NCI-H1436 treated with DMSO at 0.1 percent for 48 hours (cell line): Measurements from ENCODE around the gene MAGEC2.

ENCODE experiments used
- DNase-seq: peaks from one replicate; lab custom pipeline; 2025; lab: John Stamatoyannopoulos, UW

Gene MAGEC2

GRCh38 chrX:142204522-142205433, at the start of gene MAGEC2:
Gene MAGEC2, minus strand, starts transcription at chrX:142205290. Its CDS starts 1,303 bp downstream, at chrX:142203987.
- no peak for DNase-seq

GRCh38 chrX:142251680-142252079, 46.6 kb upstream of the MAGEC2 start:
- DNase-seq = no peak

- DNase-seq = no peak
These were observed 46.1 kb upstream of the MAGEC2 start for GRCh38 chrX:142251202-142251601.

GRCh38 chrX:142250502-142250901, 45.4 kb upstream of the MAGEC2 start:
- no peak for DNase-seq

- DNase-seq = no peak
These were observed 44.6 kb upstream of the MAGEC2 start for GRCh38 chrX:142249721-142250120.

GRCh38 chrX:142244568-142244967, 39.5 kb upstream of the MAGEC2 start:
- no peak for DNase-seq

GRCh38 chrX:142238536-142238935, 33.4 kb upstream of the MAGEC2 start:
- no peak for DNase-seq

- no peak for DNase-seq
These were observed 28.3 kb upstream of the MAGEC2 start for GRCh38 chrX:142233400-142233799.

GRCh38 chrX:142214081-142214480, 9.0 kb upstream of the MAGEC2 start:
- no peak for DNase-seq

- DNase-seq = no peak
These were observed 4.0 kb downstream of the MAGEC2 start for GRCh38 chrX:142201113-142201512.

GRCh38 chrX:142186103-142186502, 19.0 kb downstream of the MAGEC2 start:
- DNase-seq = no peak

GRCh38 chrX:142184756-142185602, 20.1 kb downstream of the MAGEC2 start:
- no peak for DNase-seq

GRCh38 chrX:142156567-142156966, 48.5 kb downstream of the MAGEC2 start:
- DNase-seq = no peak
